WTC11 (cell line): ENCODE data around the gene CSRNP3. TPM values are rescaled to one million over a fixed set of nuclear protein-coding genes. Genes with fewer than 3 reads are reported as not detected.

Experiments
- ATAC-seq: fragments of 200-7000 bp; cut with Tn5 transposase; 2 replicates; pipeline ENCODE4 v1.10.0; 2021; ENCODE audit warnings: mild to moderate bottlenecking, moderate library complexity
- CTCF ChIA-PET: fragments of 300-600 bp; sonication (Branson Sonifier 250); formaldehyde crosslinking; loops from one replicate; lab custom pipeline; 2021; ENCODE audit warnings: antibody characterized with exemption; lab: Charles Lee
- POLR2A ChIA-PET: fragments of 350-600 bp; sonication (Branson Sonifier 250); formaldehyde crosslinking; loops from one replicate; lab custom pipeline; 2021; ENCODE audit warnings: antibody characterized with exemption; lab: Charles Lee
- DNase-seq: peaks from one replicate; pipeline ENCODE4 v3.0.0; 2021; ENCODE audit warnings: low spot score
- H3K27ac Mint-ChIP-seq: 2 replicates; pipeline ENCODE4 v1.8.0; 2021; ENCODE audit warnings: mixed read lengths
- H3K27me3 Mint-ChIP-seq: 2 replicates; pipeline ENCODE4 v1.8.0; 2021; ENCODE audit warnings: low read depth, mild to moderate bottlenecking, moderate library complexity, mixed read lengths
- H3K36me3 Mint-ChIP-seq: 2 replicates; pipeline ENCODE4 v1.8.0; 2021; ENCODE audit warnings: mixed read lengths
- H3K4me1 Mint-ChIP-seq: 2 replicates; pipeline ENCODE4 v1.8.0; 2022; ENCODE audit warnings: mixed read lengths
- H3K4me3 Mint-ChIP-seq: 2 replicates; pipeline ENCODE4 v1.8.0; 2021; ENCODE audit warnings: mild to moderate bottlenecking, moderate library complexity, mixed read lengths
- H3K9me3 Mint-ChIP-seq: 2 replicates; pipeline ENCODE4 v1.8.0; 2021; ENCODE audit warnings: mixed read lengths
- EMX1 ChIP-seq: fragments of 250-450 bp; sonication (Bioruptor Pico); IDR thresholded peaks from 2 replicates; pipeline ENCODE4 v1.8.0; 2021; ENCODE audit warnings: mild to moderate bottlenecking
- GABPB1 ChIP-seq: sonication (generic); formaldehyde crosslinking; IDR thresholded peaks from 2 replicates; pipeline ENCODE4 v1.8.1; 2023; ENCODE audit warnings: mild to moderate bottlenecking, missing genetic modification reagents
- NFE2L1 ChIP-seq: sonication (generic); formaldehyde crosslinking; IDR thresholded peaks from 2 replicates; pipeline ENCODE4 v1.8.1; 2023; ENCODE audit warnings: missing genetic modification reagents
- NR3C1 ChIP-seq: sonication (generic); formaldehyde crosslinking; conservative IDR thresholded peaks from 2 replicates; pipeline ENCODE4 v1.8.1; 2023; ENCODE audit warnings: low read depth, mild to moderate bottlenecking, missing genetic modification reagents
- PRRX2 ChIP-seq: fragments of 250-450 bp; sonication (Bioruptor Pico); IDR thresholded peaks from 2 replicates; pipeline ENCODE4 v1.8.0; 2021; ENCODE audit warnings: mild to moderate bottlenecking
- RORB ChIP-seq: fragments of 250-450 bp; sonication (Bioruptor Pico); IDR thresholded peaks from 2 replicates; pipeline ENCODE4 v1.9.0; 2021; ENCODE audit warnings: mild to moderate bottlenecking
- TEAD1 ChIP-seq: sonication (generic); formaldehyde crosslinking; IDR thresholded peaks from 2 replicates; pipeline ENCODE4 v1.8.0; 2022; ENCODE audit warnings: mild to moderate bottlenecking, missing genetic modification reagents
- TEAD4 ChIP-seq: sonication (generic); formaldehyde crosslinking; IDR thresholded peaks from 2 replicates; pipeline ENCODE4 v1.8.0; 2022; ENCODE audit warnings: mild to moderate bottlenecking, missing genetic modification reagents
- TP53 ChIP-seq: sonication (generic); formaldehyde crosslinking; IDR thresholded peaks from 2 replicates; pipeline ENCODE4 v1.8.1; 2023; ENCODE audit warnings: mild to moderate bottlenecking, missing genetic modification reagents
- ZNF121 ChIP-seq: sonication (generic); formaldehyde crosslinking; IDR thresholded peaks from 2 replicates; pipeline ENCODE4 v1.8.0; 2023; ENCODE audit warnings: missing genetic modification reagents
- ZNF219 ChIP-seq: sonication (generic); formaldehyde crosslinking; IDR thresholded peaks from 2 replicates; pipeline ENCODE4 v1.8.0; 2023; ENCODE audit warnings: missing genetic modification reagents, mild to moderate bottlenecking, borderline replicate concordance
- total RNA-seq: library from RNA; stranded (reverse); gene quantifications from 3 replicates; pipeline ENCODE4 v1.2.3, GENCODE V29; 2021
- TF ChIP-seq, protein P1 (sequence below): sonication (generic); formaldehyde crosslinking; IDR thresholded peaks from 2 replicates; pipeline ENCODE4 v1.8.1; 2022; ENCODE audit warnings: mild to moderate bottlenecking, moderate library complexity, missing genetic modification reagents
- TF ChIP-seq, protein P2 (sequence below): fragments of 250-450 bp; sonication (Bioruptor Pico); IDR thresholded peaks from 2 replicates; pipeline ENCODE4 v1.8.0; 2021; ENCODE audit warnings: mild to moderate bottlenecking
- TF ChIP-seq, protein P3 (sequence below): sonication (generic); formaldehyde crosslinking; IDR thresholded peaks from 2 replicates; pipeline ENCODE4 v1.8.0; 2022; ENCODE audit warnings: mild to moderate bottlenecking, missing genetic modification reagents
- TF ChIP-seq, protein P4 (sequence below): sonication (generic); formaldehyde crosslinking; IDR thresholded peaks from 2 replicates; pipeline ENCODE4 v1.8.1; 2023; ENCODE audit warnings: mild to moderate bottlenecking, missing genetic modification reagents, moderate library complexity
- TF ChIP-seq, protein P5 (sequence below): fragments of 200-600 bp; IDR thresholded peaks from 2 replicates; pipeline ENCODE4 v1.8.0; 2022; ENCODE audit warnings: antibody characterized with exemption
- TF ChIP-seq, protein P6 (sequence below): sonication (generic); formaldehyde crosslinking; IDR thresholded peaks from 2 replicates; pipeline ENCODE4 v1.8.1; 2022; ENCODE audit warnings: mild to moderate bottlenecking, missing genetic modification reagents, moderate library complexity, borderline replicate concordance
- TF ChIP-seq, protein P7 (sequence below): sonication (generic); formaldehyde crosslinking; IDR thresholded peaks from 2 replicates; pipeline ENCODE4 v1.8.0; 2023; ENCODE audit warnings: mild to moderate bottlenecking, missing genetic modification reagents

Gene CSRNP3
- total RNA-seq, 1 experiment from 2014 or later = 7.3 TPM

DNA sequence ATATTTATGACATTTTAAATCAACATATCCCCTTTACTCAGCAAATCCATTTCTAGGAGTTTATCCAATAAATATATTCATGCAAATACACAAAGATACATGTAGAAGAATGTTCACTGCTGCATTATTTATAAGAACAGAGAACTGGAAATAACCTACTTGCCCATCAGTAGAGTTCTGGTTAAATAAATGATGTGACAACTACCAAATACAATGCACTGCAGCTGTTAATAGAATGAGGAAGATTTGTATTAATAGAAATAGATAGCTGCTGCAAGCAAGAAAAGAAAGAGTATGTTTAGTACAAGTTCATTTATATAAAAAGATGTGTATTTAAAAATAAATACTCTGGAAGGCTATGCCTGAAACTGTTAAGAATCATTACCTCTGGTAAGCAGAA, 49.3 kb upstream of the CSRNP3 start (continued):
- TF ChIP-seq, protein P1, sequence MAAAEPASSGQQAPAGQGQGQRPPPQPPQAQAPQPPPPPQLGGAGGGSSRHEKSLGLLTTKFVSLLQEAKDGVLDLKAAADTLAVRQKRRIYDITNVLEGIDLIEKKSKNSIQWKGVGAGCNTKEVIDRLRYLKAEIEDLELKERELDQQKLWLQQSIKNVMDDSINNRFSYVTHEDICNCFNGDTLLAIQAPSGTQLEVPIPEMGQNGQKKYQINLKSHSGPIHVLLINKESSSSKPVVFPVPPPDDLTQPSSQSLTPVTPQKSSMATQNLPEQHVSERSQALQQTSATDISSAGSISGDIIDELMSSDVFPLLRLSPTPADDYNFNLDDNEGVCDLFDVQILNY (CRISPR knock-in tag) = no peak

DNA sequence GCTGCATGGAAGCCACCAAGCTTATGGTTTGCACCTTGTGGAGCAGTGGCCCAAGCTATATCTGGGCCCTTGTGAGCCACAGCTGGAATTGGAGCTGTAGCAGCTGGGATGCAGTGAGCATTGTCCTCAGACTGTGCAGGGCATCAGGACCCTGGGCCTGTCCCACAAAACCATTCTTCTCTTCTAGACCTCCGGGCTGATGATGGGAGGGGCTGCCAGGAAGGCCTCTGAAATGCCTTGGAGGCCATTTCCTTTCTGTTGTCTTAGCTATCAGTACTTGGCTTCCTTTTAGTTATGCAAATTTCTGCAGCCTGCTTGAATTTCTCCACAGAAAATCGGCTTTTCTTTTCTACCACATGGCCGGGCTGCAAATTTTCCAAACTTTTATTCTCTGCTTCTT, 46.4 kb upstream of the CSRNP3 start:
- ATAC-seq (peak; percentile 83), DNase-seq (no peak)
- no peaks in the 10 kb centered on the region for H3K27me3 Mint-ChIP-seq
- ChIA-PET CTCF (no interaction called here), POLR2A (no interaction called here)
- H3K36me3 Mint-ChIP-seq = peaks cover 42% of the 10 kb centered on the region
- TF ChIP-seq GABPB1 (CRISPR knock-in tag) (no peak), ZNF121 (CRISPR knock-in tag) (peak; percentile 81; the same call in 1 of the 2 replicates)
- TF ChIP-seq, protein P2, sequence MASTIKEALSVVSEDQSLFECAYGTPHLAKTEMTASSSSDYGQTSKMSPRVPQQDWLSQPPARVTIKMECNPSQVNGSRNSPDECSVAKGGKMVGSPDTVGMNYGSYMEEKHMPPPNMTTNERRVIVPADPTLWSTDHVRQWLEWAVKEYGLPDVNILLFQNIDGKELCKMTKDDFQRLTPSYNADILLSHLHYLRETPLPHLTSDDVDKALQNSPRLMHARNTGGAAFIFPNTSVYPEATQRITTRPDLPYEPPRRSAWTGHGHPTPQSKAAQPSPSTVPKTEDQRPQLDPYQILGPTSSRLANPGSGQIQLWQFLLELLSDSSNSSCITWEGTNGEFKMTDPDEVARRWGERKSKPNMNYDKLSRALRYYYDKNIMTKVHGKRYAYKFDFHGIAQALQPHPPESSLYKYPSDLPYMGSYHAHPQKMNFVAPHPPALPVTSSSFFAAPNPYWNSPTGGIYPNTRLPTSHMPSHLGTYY = no peak
- TF ChIP-seq, protein P1 (CRISPR knock-in tag) = no peak
- TF ChIP-seq, protein P3, sequence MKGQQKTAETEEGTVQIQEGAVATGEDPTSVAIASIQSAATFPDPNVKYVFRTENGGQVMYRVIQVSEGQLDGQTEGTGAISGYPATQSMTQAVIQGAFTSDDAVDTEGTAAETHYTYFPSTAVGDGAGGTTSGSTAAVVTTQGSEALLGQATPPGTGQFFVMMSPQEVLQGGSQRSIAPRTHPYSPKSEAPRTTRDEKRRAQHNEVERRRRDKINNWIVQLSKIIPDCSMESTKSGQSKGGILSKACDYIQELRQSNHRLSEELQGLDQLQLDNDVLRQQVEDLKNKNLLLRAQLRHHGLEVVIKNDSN (CRISPR knock-in tag) = no peak
- H3K4me3 Mint-ChIP-seq = no peak overlapping the region
- peaks cover 14% of the 10 kb centered on the region for H3K4me1 Mint-ChIP-seq
- H3K27ac Mint-ChIP-seq = no peak overlapping the region
- H3K9me3 Mint-ChIP-seq = peaks cover 53% of the 10 kb centered on the region

DNA sequence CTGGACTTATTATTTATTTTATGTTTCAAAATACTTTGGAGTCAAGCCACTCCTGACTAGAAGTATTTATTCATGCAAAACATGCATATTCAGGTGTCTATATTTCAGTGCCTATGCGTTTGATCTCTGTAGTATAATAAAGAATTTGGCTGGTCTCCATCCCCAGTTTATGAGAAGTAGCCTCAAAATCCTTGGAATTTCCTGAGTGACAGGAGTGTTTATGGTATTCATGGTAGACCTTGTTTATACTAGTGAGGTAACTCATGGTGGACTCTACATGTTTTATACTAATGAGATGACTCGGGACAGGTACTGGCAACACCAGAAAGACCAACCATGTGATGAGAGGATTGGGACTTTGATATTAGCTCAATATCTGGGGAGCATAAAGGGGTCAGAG, 43.9 kb upstream of the CSRNP3 start:
- H3K27me3 Mint-ChIP-seq = no peaks in the 10 kb centered on the region
- H3K9me3 Mint-ChIP-seq = peaks cover 48% of the 10 kb centered on the region
- DNase-seq (no peak), ATAC-seq (no peak)
- CTCF ChIA-PET = no interaction called here
- H3K4me3 Mint-ChIP-seq = no peak overlapping the region
- peaks cover 39% of the 10 kb centered on the region for H3K36me3 Mint-ChIP-seq
- H3K27ac Mint-ChIP-seq = no peak overlapping the region
- H3K4me1 Mint-ChIP-seq = peaks cover 7% of the 10 kb centered on the region
- POLR2A ChIA-PET = no interaction called here
- TF ChIP-seq, protein P4, sequence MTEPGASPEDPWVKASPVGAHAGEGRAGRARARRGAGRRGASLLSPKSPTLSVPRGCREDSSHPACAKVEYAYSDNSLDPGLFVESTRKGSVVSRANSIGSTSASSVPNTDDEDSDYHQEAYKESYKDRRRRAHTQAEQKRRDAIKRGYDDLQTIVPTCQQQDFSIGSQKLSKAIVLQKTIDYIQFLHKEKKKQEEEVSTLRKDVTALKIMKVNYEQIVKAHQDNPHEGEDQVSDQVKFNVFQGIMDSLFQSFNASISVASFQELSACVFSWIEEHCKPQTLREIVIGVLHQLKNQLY (CRISPR knock-in tag) = no peak
- TF ChIP-seq TEAD4 (no peak), EMX1 (CRISPR knock-in tag) (no peak), NFE2L1 (CRISPR knock-in tag) (no peak), ZNF219 (CRISPR knock-in tag) (no peak), RORB (CRISPR knock-in tag) (no peak)
- TF ChIP-seq, protein P5, sequence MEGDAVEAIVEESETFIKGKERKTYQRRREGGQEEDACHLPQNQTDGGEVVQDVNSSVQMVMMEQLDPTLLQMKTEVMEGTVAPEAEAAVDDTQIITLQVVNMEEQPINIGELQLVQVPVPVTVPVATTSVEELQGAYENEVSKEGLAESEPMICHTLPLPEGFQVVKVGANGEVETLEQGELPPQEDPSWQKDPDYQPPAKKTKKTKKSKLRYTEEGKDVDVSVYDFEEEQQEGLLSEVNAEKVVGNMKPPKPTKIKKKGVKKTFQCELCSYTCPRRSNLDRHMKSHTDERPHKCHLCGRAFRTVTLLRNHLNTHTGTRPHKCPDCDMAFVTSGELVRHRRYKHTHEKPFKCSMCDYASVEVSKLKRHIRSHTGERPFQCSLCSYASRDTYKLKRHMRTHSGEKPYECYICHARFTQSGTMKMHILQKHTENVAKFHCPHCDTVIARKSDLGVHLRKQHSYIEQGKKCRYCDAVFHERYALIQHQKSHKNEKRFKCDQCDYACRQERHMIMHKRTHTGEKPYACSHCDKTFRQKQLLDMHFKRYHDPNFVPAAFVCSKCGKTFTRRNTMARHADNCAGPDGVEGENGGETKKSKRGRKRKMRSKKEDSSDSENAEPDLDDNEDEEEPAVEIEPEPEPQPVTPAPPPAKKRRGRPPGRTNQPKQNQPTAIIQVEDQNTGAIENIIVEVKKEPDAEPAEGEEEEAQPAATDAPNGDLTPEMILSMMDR = no peak

DNA sequence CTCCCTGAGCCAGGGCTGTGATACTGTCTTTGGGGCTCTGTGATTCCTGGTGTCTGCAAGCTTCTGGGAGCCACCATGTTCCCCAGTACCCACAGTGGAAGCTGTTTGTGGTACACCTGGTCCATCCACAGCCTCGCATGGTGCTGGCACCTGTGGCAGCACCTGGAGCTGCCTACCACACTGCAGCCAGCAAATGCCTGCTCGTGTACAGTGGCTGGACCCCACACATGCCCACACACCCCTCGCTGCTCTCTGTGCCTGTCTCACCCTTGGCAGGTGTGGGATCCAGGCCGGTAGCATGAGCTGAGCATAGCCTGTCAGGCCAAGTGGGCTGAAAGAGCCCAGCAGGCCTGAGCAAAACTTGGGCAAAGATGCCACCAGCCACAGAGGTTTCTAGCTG, 41.8 kb upstream of the CSRNP3 start:
- Mint-ChIP-seq H3K9me3 (peaks cover 30% of the 10 kb centered on the region), H3K4me1 (peaks cover 2% of the 10 kb centered on the region; the same call in 1 of the 2 replicates), H3K36me3 (peaks cover 23% of the 10 kb centered on the region), H3K27ac (no peak overlapping the region), H3K27me3 (no peaks in the 10 kb centered on the region), H3K4me3 (no peak overlapping the region)
- ChIA-PET CTCF (interaction anchor here (0.8 kb wide), 1 partner anchor 9 kb away, joined by 5 read pairs; no protein-coding TSS in a partner anchor), POLR2A (no interaction called here)
- ATAC-seq (no peak), DNase-seq (no peak)
- TF ChIP-seq, protein P6, sequence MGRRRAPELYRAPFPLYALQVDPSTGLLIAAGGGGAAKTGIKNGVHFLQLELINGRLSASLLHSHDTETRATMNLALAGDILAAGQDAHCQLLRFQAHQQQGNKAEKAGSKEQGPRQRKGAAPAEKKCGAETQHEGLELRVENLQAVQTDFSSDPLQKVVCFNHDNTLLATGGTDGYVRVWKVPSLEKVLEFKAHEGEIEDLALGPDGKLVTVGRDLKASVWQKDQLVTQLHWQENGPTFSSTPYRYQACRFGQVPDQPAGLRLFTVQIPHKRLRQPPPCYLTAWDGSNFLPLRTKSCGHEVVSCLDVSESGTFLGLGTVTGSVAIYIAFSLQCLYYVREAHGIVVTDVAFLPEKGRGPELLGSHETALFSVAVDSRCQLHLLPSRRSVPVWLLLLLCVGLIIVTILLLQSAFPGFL = no peak
- TF ChIP-seq TEAD1 (CRISPR knock-in tag) (no peak), PRRX2 (CRISPR knock-in tag) (no peak), TP53 (CRISPR knock-in tag) (no peak), NR3C1 (CRISPR knock-in tag) (no peak)
- TF ChIP-seq, protein P7, sequence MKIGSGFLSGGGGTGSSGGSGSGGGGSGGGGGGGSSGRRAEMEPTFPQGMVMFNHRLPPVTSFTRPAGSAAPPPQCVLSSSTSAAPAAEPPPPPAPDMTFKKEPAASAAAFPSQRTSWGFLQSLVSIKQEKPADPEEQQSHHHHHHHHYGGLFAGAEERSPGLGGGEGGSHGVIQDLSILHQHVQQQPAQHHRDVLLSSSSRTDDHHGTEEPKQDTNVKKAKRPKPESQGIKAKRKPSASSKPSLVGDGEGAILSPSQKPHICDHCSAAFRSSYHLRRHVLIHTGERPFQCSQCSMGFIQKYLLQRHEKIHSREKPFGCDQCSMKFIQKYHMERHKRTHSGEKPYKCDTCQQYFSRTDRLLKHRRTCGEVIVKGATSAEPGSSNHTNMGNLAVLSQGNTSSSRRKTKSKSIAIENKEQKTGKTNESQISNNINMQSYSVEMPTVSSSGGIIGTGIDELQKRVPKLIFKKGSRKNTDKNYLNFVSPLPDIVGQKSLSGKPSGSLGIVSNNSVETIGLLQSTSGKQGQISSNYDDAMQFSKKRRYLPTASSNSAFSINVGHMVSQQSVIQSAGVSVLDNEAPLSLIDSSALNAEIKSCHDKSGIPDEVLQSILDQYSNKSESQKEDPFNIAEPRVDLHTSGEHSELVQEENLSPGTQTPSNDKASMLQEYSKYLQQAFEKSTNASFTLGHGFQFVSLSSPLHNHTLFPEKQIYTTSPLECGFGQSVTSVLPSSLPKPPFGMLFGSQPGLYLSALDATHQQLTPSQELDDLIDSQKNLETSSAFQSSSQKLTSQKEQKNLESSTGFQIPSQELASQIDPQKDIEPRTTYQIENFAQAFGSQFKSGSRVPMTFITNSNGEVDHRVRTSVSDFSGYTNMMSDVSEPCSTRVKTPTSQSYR (CRISPR knock-in tag) = no peak
